OCI-M2 (cell line): ENCODE data around the gene SLC25A25.

Source experiments
- DNase-seq: peaks from one replicate; lab custom pipeline; 2025; ENCODE audit not compliant: unreplicated experiment; lab: John Stamatoyannopoulos, UW

The SLC25A25 gene

DNA sequence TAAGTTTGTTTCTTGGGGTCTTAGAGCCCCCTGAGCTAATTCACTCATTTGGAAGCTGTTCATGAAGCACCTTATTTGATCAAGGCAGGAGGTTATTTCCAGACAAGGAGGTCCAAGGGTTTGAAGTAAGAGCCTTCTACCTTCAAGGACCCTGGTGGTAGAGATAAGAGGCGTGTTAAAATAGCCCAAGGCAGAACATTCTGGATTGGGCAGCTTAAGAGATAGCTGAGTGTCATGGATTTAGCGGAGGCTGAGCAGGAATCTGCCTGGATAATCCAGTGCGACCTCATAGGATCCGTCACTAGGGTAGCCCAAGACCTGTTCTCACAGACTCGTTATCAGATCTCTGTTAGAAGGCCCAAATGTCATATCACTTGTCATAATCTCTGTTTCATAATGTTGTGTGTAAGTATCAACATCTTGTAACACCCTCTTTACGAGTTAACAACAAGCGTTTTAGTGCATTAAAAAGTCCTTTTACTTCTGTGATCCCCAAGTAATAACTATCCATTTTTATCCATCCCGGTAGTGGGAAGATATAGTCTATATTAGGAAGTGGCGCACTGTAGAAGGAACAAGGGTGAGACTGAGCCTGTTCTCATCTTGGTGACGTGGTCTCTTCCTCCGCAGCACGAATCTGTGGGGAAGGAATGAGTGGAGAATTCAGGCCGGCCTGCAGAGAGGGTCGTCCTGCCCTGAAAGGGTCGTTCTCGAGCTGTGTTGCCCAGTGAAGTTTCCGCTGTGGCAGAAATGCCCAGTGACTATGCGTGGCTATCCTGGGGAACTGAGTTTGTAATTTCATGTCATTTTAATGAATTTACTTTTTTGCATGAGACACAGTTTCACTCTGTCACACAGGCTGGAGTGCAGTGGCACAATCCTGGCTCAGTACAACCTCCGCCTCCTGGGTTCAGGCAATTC lies 28.8 kb downstream of the SLC25A25 start:
- no peak for DNase-seq

DNA sequence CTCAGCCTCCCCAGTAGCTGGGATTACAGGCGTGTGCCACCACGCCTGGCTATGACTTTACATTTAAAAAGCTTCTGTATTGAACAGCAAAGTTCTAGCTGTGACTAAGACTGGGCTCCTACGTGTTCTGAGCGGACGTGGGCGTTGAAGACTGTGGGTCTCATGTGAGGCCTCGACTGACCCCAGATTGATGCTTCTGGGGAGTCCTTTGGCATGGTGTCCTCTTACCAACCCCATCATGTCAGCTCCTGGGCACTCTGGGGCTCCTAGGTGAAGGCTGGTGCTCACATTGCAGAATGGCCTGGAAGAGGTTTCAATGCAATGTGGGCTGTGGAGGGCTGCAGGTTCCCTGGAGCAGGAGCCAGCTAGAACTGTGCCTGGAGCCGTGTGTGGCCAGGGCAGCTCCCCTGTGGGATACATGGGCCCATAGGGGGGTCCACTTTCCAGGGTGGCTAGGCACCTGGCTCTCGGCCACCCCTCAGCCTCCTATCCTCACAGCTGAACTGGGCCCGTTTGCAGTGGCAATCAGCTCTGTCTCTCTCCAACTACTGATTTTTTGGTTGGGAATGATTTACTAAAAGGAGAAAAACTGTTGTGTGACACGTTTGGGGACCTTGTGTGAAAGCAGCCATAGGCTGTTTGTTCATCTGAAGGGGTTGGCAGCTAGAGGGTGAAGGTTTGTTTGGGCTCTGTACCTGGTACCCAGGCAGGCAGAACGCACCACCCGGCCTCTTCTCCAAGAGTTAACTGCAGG lies 29.7 kb downstream of the SLC25A25 start:
- DNase-seq, result no peak

- no peak for DNase-seq
Observed at GRCh38 chr9:128098297-128099230, 30.5 kb downstream of the SLC25A25 start.

DNA sequence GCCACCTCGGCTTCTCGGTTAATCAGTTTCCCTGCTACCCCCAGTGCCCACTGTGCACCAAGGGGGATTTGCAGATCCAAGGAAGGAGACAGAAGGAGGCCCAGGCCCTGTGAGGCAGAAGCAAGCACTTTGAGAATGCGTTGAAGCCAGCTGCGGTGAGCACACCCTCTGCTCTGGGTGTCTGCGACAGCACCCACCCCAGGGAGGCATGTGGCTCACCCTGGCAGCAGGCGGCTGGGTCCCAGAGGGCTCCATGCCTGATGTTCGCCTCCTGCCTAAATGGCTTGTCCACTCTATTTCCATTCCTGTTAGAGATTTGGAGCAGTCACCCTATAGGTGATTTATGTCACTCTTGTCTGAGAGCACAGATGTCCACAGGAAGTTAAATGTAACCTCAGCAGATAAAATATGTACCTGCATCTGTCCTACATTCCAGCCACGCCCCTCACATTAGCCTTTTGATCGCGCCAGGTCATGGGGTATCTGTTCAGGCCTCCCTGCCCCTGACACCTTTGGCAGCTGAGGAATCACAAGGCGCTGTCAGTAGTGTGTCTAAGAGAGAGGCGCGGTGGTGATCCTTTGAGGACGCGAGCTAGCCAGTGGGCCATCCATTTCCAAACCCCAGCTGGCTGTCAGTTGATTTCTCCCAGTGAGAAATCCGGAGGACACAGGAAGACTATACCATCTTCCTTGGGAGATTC lies 31.3 kb downstream of the SLC25A25 start:
- DNase-seq, result no peak

DNA sequence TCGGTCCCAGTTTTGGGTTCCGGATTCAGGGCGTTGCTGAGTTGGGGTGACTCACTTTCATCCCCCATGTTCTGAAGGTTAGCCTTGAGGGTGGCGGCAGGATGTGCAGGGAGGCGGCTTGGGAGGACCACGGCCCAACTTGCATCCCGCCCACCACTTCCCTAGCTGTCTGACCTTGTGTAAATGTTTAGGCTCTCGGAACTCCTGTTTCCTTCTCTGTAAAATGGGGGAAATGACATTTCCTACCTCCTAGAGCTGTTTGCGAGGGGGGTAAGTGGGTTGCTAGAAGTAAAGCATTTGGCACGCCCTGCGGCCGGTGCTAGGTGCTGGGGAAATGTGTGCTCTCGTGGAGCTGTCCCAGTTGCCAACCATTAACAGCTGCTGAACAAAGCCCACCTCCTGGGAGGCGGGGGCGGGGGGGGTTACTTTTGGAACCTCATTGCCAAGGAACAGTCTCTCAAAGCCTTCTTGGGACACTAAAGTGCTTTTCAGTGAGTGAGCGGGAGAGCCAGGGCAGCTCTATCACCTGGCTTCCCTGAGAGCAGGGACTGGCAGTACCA lies 32.0 kb downstream of the SLC25A25 start:
- no peak for DNase-seq

DNA sequence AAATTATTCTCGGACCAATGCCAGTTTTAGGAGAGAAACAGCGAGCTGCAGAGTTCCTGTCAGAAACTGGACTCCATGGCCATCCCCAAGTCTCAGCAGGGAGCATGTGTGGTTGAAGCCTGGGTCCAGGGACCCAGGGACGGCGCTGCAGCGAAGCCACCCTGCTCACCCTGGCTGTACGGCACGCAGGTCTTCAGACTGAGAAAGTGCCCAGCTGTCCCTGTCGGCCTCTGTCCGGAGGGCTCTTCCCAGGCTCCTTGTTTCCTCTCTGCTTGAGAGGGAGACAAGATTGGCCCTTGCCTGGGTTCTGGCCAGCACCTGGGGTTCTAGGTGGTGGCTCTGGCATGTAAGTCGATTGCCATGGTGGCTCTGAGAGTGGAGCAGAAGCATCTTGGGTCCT lies 32.5 kb downstream of the SLC25A25 start:
- no peak for DNase-seq

GRCh38 chr9:128101231-128101661 lies 33.2 kb downstream of the SLC25A25 start:
- DNase-seq, result no peak

DNA sequence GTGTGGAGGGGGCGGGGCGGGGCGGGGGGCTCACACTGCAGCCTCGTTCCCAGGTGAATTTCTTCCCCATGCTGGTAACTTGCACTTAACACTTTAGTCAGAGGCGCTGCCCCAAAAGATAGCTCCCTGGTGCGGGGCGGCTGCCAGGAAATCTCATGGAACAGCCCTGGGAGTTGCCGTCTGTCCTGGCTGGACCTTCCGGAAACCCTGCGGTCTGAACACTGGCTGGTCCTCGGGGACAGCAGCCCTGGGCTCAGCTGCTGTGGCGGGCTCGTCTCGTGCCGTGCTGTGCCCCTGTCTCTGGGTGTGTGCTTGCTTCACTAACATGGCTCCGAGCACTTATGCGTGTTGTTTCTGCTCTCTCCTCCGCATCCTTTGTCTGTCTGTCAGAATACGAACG lies 33.7 kb downstream of the SLC25A25 start:
- no peak for DNase-seq

GRCh38 chr9:128102196-128102595 lies 34.2 kb downstream of the SLC25A25 start:
- no peak for DNase-seq

GRCh38 chr9:128102861-128103588 lies 35.0 kb downstream of the SLC25A25 start:
- no peak for DNase-seq

DNA sequence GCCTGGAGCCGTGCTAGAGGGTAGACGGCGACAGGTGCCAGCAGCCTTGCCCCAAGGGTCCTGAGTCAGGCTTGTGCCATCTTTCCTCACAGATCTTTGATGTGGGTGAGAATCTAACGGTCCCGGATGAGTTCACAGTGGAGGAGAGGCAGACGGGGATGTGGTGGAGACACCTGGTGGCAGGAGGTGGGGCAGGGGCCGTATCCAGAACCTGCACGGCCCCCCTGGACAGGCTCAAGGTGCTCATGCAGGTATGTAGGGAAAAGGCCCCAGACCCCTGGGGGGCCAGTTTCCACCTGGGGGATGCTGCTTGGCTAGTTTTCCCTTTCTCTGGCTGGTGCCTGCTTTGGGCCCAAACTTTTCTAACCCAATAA lies 35.5 kb downstream of the SLC25A25 start:
- no peak for DNase-seq

DNA sequence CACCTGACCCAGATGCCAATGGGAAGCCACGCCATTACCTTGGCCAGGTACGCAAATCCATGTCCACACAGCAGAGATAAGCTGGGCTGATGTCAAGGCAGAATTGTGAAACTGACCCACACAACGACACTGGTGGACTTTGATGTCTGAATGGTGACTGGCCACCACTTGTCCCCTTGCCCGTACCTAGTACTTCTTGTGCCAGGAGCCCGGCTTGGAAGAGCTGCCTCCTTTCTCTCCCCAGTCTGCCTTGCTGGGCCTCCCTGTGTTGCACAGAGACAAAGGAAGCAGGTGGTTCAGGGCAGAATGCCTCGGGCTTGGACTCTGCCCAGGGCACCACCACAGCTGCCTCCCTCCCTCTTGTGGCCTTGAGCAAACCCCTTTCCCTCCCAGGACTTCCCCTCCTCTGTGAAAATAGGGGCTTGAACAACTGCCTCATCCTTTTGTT lies 36.2 kb downstream of the SLC25A25 start:
- no peak for DNase-seq

DNA sequence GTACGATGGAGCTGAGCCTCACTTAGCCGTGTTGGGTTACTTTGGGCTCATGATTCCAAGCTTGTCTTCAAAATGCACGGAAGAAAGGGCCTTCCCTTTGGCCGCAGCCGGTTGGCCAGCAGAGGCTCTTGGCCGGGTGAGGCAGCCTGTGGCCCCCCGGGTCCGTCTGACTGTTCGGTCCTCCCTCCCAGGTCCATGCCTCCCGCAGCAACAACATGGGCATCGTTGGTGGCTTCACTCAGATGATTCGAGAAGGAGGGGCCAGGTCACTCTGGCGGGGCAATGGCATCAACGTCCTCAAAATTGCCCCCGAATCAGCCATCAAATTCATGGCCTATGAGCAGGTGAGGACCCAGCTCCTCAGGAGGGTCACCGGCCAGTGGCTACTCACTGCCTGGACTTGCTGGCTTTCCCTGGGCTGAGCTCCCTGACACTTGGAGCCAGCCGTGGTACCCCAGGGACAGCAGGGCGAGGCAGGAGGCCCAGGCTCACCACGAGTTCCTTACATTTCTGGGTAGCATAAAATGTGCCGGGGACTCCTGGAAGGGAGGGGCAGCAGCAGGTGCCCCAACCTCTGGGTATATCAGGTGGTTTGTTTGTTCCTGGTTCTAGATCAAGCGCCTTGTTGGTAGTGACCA lies 37.6 kb downstream of the SLC25A25 start:
- no peak for DNase-seq

DNA sequence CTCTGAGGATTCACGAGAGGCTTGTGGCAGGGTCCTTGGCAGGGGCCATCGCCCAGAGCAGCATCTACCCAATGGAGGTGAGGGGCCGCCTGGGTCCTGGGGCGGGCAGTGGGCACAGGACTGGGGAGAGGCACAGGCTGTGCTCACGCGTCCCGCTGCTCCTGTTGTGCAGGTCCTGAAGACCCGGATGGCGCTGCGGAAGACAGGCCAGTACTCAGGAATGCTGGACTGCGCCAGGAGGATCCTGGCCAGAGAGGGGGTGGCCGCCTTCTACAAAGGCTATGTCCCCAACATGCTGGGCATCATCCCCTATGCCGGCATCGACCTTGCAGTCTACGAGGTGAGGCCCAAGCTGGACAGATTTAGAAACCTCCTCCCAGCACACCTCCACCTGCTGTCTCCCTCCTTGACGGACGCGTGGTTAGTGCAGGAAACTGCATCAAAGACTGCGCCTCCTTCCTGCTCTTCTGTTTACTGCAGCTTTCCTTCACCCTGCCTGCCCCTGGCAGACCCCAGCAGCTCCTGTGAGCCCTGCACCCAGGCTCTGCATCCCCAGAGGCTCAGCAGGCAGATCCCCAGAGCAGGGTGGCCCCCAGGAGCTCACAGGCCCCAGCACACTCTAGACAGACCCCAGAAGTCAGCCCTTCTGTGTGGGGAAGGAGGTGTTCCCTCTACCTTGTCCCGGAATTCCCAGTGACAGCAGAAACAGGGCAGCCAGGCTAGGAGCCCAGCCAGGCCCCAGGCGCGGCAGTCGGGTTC lies 38.3 kb downstream of the SLC25A25 start:
- DNase-seq, result no peak

DNA sequence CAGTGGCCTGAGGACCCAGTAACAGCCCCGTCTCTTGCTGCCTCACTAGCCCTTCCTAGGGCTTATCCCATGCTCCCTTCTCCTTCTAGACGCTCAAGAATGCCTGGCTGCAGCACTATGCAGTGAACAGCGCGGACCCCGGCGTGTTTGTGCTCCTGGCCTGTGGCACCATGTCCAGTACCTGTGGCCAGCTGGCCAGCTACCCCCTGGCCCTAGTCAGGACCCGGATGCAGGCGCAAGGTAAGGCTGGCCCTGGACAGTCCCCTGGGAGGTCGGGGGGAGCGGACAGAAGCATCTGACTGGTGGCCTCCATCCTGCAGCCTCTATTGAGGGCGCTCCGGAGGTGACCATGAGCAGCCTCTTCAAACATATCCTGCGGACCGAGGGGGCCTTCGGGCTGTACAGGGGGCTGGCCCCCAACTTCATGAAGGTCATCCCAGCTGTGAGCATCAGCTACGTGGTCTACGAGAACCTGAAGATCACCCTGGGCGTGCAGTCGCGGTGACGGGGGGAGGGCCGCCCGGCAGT lies 39.0 kb downstream of the SLC25A25 start:
- DNase-seq, result no peak

DNA sequence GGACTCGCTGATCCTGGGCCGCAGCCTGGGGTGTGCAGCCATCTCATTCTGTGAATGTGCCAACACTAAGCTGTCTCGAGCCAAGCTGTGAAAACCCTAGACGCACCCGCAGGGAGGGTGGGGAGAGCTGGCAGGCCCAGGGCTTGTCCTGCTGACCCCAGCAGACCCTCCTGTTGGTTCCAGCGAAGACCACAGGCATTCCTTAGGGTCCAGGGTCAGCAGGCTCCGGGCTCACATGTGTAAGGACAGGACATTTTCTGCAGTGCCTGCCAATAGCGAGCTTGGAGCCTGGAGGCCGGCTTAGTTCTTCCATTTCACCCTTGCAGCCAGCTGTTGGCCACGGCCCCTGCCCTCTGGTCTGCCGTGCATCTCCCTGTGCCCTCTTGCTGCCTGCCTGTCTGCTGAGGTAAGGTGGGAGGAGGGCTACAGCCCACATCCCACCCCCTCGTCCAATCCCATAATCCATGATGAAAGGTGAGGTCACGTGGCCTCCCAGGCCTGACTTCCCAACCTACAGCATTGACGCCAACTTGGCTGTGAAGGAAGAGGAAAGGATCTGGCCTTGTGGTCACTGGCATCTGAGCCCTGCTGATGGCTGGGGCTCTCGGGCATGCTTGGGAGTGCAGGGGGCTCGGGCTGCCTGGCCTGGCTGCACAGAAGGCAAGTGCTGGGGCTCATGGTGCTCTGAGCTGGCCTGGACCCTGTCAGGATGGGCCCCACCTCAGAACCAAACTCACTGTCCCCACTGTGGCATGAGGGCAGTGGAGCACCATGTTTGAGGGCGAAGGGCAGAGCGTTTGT lies 39.6 kb downstream of the SLC25A25 start:
- no peak for DNase-seq
